K562 treated with DMSO at 1 percent for 4 hours (cell line): ENCODE results near the gene ZNF468. TPM values are rescaled to one million over a fixed set of nuclear protein-coding genes. Genes with fewer than 3 reads are reported as not detected.

Experiments
- total RNA-seq: library from RNA; unstranded; fragments of 300-600 nt; gene quantifications from 2 replicates; pipeline ENCODE4 v1.2.3, GENCODE V29; 2022; ENCODE audit not compliant: insufficient read depth

ZNF468 gene
- total RNA-seq, result 11.6 and 17.9 TPM in 2 replicates

DNA sequence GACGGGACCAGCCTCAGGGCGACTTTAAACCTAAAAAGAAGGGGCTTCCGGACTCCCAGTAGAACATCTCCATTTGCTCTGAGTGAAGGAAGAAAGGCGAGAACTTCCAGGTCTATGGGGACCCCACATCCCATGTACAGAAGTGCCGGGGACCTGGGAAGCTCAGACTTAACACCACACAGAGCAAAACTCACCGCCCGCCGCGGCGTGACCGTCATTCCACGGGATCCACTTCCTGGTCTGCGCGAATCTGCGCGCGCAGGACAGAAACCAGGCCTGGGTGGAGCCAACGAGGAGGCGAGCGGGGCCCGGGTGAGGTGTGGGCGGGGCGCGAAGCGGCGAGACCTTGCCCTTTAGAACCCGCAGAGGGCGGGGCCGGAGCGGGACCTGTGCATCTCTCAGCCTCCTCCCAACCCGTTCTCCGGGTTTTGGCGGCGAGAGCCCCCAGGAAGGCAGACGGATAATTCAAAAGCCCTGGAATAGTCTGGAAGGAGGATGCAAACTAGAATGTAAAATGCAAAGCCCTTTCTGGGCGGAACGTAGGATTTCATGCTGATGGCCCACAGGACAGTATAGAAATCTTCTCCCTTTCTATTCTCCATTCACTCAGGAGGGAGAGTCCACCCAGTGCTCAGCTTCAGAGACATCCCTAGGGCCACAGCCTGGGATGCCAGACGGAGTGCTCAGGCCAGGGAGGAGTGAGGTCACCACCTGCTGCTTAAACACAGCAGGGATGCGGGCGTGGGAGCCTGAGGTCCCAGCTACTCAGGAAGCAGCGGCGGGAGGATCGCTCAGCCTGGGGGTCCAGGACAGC is at the start of gene ZNF468:
Gene ZNF468, minus strand, starts transcription at position 242 of the 814 bp plus-strand sequence. CDS start 3,347 bp downstream, outside the sequence.

GRCh38 chr19:52897138-52897935 is 39.9 kb upstream of the ZNF468 start, which contains the start of gene ZNF320:
TSS of gene ZNF320 (minus strand) at chr19:52897635. CDS start at chr19:52890255, 7,380 bp downstream.

DNA sequence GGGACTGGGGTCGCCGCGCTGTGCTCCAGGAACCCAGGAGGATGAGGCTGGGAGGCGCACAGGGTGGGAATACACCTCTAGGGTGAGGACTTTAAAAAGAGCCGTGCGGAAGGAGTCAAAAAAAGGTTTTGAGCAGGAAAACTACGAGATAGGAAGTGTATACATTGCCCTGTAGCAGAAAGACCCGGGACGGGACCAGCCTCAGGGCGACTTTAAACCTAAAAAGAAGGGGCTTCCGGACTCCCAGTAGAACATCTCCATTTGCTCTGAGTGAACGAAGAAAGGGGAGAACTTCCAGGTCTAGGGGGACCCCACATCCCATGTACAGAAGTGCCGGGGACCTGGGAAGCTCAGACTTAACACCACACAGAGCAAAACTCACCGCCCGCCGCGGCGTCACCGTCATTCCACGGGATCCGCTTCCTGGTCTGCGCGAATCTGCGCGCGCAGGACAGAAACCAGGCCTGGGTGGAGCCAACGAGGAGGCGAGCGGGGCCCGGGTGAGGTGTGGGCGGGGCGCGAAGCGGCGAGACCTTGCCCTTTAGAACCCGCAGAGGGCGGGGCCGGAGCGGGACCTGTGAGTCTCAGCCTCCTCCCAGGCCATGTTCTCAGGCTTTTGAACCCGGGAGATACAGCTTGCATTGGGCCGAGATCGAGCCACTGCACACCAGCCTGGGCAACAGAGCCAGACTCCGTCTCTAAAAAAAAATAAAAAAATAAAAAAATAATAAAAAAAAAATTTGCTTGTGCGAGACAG is 36.0 kb downstream of the ZNF468 start, which contains the start of gene ZNF28:
Gene ZNF28, minus strand, starts transcription at position 430 of the 757 bp plus-strand sequence. CDS start 3,675 bp downstream, outside the sequence.

Other genes starting within 250 kb of the ZNF468 start
- 20.0 and 22.5 TPM in 2 replicates for gene ZNF83, start 219.3 kb downstream of the ZNF468 start, total RNA-seq
- gene ZNF611, start 122.6 kb downstream of the ZNF468 start, total RNA-seq, result 3.3 TPM in 2 replicates
- 3.5 and 5.2 TPM in 2 replicates for gene ZNF600, start 70.8 kb downstream of the ZNF468 start, total RNA-seq
- gene ZNF28, start 36.0 kb downstream of the ZNF468 start, total RNA-seq, result 12.7 and 13.9 TPM in 2 replicates
- 9.3 TPM in 1 of 2 replicates, not detected in the other for gene ZNF320, start 40.0 kb upstream of the ZNF468 start, total RNA-seq
- 4.8 and 9.3 TPM in 2 replicates for gene ZNF888, start 65.8 kb upstream of the ZNF468 start, total RNA-seq
- 8.3 and 8.8 TPM in 2 replicates for gene ZNF816, start 105.3 kb upstream of the ZNF468 start, total RNA-seq
- not detected in 2 replicates for gene ERVV-1, start 156.3 kb upstream of the ZNF468 start, total RNA-seq
- gene ERVV-2, start 187.1 kb upstream of the ZNF468 start, total RNA-seq, result 0.33 TPM in 1 of 2 replicates, not detected in the other
- 8.4 and 10.6 TPM in 2 replicates for gene ZNF160, start 245.8 kb upstream of the ZNF468 start, total RNA-seq